HepG2 (cell line): ENCODE data around the gene AMPD2. TPM values are rescaled to one million over a fixed set of nuclear protein-coding genes. Genes with fewer than 3 reads are reported as not detected.

Experiments
- ATF6 ChIP-seq: sonication (generic); formaldehyde crosslinking; conservative IDR thresholded peaks from 2 replicates; pipeline ENCODE4 v1.4.0; 2020; ENCODE audit warnings: missing genetic modification reagents
- BHLHE40 ChIP-seq: IDR thresholded peaks from 2 replicates; pipeline ENCODE4 v1.6.1; 2011; ENCODE audit warnings: low read length, improper control_type of control experiment
- CSRNP2 ChIP-seq: sonication (generic); formaldehyde crosslinking; conservative IDR thresholded peaks from 2 replicates; pipeline ENCODE4 v1.8.0; 2022; ENCODE audit warnings: low read depth, missing genetic modification reagents
- EP300 ChIP-seq, 3 experiments: sonication (generic) in 1 of 3; formaldehyde crosslinking in 1 of 3; IDR thresholded peaks; 2 replicates each; pipeline versions ENCODE4 v1.5.1 to v1.6.1; 2011 to 2020; ENCODE audit warnings: low read depth in 2 of 3, low read length in 2 of 3, borderline replicate concordance in 1 of 3, improper control_type of control experiment in 1 of 3, mild to moderate bottlenecking in 1 of 3, missing genetic modification reagents in 1 of 3, moderate library complexity in 1 of 3
- FOXM1 ChIP-seq: sonication (generic); formaldehyde crosslinking; IDR thresholded peaks from 2 replicates; pipeline ENCODE4 v1.5.0; 2020; ENCODE audit warnings: missing genetic modification reagents
- HHEX ChIP-seq: IDR thresholded peaks from 2 replicates; pipeline ENCODE4 v1.6.1; 2016; ENCODE audit warnings: control low read depth
- HNF4G ChIP-seq, 2 experiments: sonication (generic) in 1 of 2; formaldehyde crosslinking in 1 of 2; IDR thresholded peaks; 2 replicates each; pipeline versions ENCODE4 v1.4.0 to v1.6.1; 2011 to 2020; ENCODE audit warnings: borderline replicate concordance in 2 of 2, low read depth in 2 of 2, mild to moderate bottlenecking in 2 of 2, low read length in 1 of 2, missing genetic modification reagents in 1 of 2, moderate library complexity in 1 of 2
- KDM5A ChIP-seq: fragments of 200-600 bp; sonication (generic); IDR thresholded peaks from 2 replicates; pipeline ENCODE4 v1.7.0; 2018; ENCODE audit warnings: antibody characterized with exemption, mild to moderate bottlenecking, low read length, borderline replicate concordance
- LCORL ChIP-seq, 2 experiments: fragments of 450-650 bp in 1 of 2; sonication (generic) in 1 of 2; formaldehyde crosslinking in 1 of 2; IDR thresholded peaks; 2 replicates each; pipeline versions ENCODE4 v1.5.0 to v1.6.1; 2017 to 2020; ENCODE audit warnings: antibody characterized with exemption in 1 of 2, missing genetic modification reagents in 1 of 2
- MLLT10 ChIP-seq: sonication (generic); formaldehyde crosslinking; IDR thresholded peaks from 2 replicates; pipeline ENCODE4 v1.4.0; 2020; ENCODE audit warnings: missing genetic modification reagents
- RAD51 ChIP-seq: fragments of 450-650 bp; IDR thresholded peaks from 2 replicates; pipeline ENCODE4 v1.6.1; 2016; ENCODE audit warnings: borderline replicate concordance
- SALL2 ChIP-seq: sonication (generic); formaldehyde crosslinking; IDR thresholded peaks from 2 replicates; pipeline ENCODE4 v1.8.1; 2023; ENCODE audit warnings: mild to moderate bottlenecking, missing genetic modification reagents, inconsistent platforms
- SIX1 ChIP-seq: sonication (generic); formaldehyde crosslinking; IDR thresholded peaks from 2 replicates; pipeline ENCODE4 v1.4.0; 2020; ENCODE audit warnings: missing genetic modification reagents, borderline replicate concordance
- SNAI1 ChIP-seq: sonication (generic); formaldehyde crosslinking; IDR thresholded peaks from 2 replicates; pipeline ENCODE4 v1.5.0; 2020; ENCODE audit warnings: mild to moderate bottlenecking, missing genetic modification reagents, borderline replicate concordance
- SRF ChIP-seq: IDR thresholded peaks from 2 replicates; pipeline ENCODE4 v1.6.1; 2011; ENCODE audit warnings: mild to moderate bottlenecking, low read depth, low read length, moderate library complexity
- ZBTB20 ChIP-seq: sonication (generic); formaldehyde crosslinking; IDR thresholded peaks from 2 replicates; pipeline ENCODE4 v1.8.1; 2023; ENCODE audit warnings: missing genetic modification reagents, low read depth, mild to moderate bottlenecking, borderline replicate concordance
- ZKSCAN8 ChIP-seq: IDR thresholded peaks from 2 replicates; pipeline ENCODE4 v1.6.1; 2016; ENCODE audit warnings: borderline replicate concordance, missing genetic modification reagents, missing compliant biosample characterization
- ZNF256 ChIP-seq: sonication (generic); formaldehyde crosslinking; conservative IDR thresholded peaks from 2 replicates; pipeline ENCODE4 v1.4.0; 2020; ENCODE audit warnings: missing genetic modification reagents
- ZNF619 ChIP-seq: sonication (generic); formaldehyde crosslinking; IDR thresholded peaks from 2 replicates; pipeline ENCODE4 v1.4.0; 2020; ENCODE audit warnings: mild to moderate bottlenecking, missing genetic modification reagents
- ZNF879 ChIP-seq: sonication (generic); formaldehyde crosslinking; IDR thresholded peaks from 2 replicates; pipeline ENCODE4 v1.8.1; 2023; ENCODE audit warnings: missing genetic modification reagents
- polyA plus RNA-seq, 8 experiments: library from polyadenylated mRNA; depleted of rRNA in 3 of 8; stranded (reverse) in 7 of 8; unstranded in 1 of 8; fragments of >200 nt; fragmentation: Illumina TruSeq in 4 of 8; extraction: Trizol in 4 of 8; gene quantifications; 2 replicates each; pipeline versions ENCODE4 v1.2.1 to v1.2.3, GENCODE V29; 2011 to 2016; ENCODE audit warnings: low read depth in 4 of 8, missing spikeins in 1 of 8, mixed read lengths in 1 of 8; ENCODE audit not compliant: insufficient read depth in 1 of 8
- total RNA-seq, 5 experiments: library from RNA; depleted of rRNA; stranded (reverse); fragments of >200 nt; fragmentation: Illumina TruSeq; extraction: Trizol; gene quantifications; 2 replicates each; pipeline ENCODE4 v1.2.3, GENCODE V29; 2016; ENCODE audit warnings: low read depth in 1 of 5
- TF ChIP-seq, protein P1 (sequence below): sonication (generic); formaldehyde crosslinking; IDR thresholded peaks from 2 replicates; pipeline ENCODE4 v1.4.0; 2020; ENCODE audit warnings: low read depth, missing genetic modification reagents

Gene AMPD2
- total and polyA plus RNA-seq, 2 of the 13 experiments (the other 11 are each of a cell fraction or from before 2014, with no cell fraction given) = 62.3 to 82.0 TPM

- TF ChIP-seq HHEX (CRISPR knock-in tag) (no peak), HNF4G (IDR thresholded peaks at IDR 0.05; ENCODE audit: borderline replicate concordance, low read depth, low read length) (peak; percentile 11; the same call in 1 of the 2 replicates), HNF4G (CRISPR knock-in tag; IDR thresholded peaks at IDR 0.05; ENCODE audit: borderline replicate concordance, low read depth) (no peak), MLLT10 (CRISPR knock-in tag) (no peak), SIX1 (CRISPR knock-in tag) (no peak), SNAI1 (CRISPR knock-in tag) (no peak), RAD51 (no peak), KDM5A (no peak), ZNF619 (CRISPR knock-in tag) (no peak), LCORL (IDR thresholded peaks at IDR 0.05) (no peak), LCORL (CRISPR knock-in tag; IDR thresholded peaks at IDR 0.05) (peak; percentile 78), FOXM1 (no peak), CSRNP2 (CRISPR knock-in tag) (no peak), BHLHE40 (no peak), ATF6 (no peak), SRF (no peak), SALL2 (no peak), ZKSCAN8 (no peak), ZNF256 (CRISPR knock-in tag) (no peak), ZNF879 (CRISPR knock-in tag) (no peak), ZBTB20 (CRISPR knock-in tag) (no peak), EP300 (IDR thresholded peaks at IDR 0.05; ENCODE audit: low read depth in 2 of 2, low read length in 2 of 2) (0 out of 4 replicates have a peak, but pooled peaks of 1 of the 2 experiments have one; percentile 5), EP300 (CRISPR knock-in tag; IDR thresholded peaks at IDR 0.05; ENCODE audit: borderline replicate concordance) (no peak)
- TF ChIP-seq, protein P1, sequence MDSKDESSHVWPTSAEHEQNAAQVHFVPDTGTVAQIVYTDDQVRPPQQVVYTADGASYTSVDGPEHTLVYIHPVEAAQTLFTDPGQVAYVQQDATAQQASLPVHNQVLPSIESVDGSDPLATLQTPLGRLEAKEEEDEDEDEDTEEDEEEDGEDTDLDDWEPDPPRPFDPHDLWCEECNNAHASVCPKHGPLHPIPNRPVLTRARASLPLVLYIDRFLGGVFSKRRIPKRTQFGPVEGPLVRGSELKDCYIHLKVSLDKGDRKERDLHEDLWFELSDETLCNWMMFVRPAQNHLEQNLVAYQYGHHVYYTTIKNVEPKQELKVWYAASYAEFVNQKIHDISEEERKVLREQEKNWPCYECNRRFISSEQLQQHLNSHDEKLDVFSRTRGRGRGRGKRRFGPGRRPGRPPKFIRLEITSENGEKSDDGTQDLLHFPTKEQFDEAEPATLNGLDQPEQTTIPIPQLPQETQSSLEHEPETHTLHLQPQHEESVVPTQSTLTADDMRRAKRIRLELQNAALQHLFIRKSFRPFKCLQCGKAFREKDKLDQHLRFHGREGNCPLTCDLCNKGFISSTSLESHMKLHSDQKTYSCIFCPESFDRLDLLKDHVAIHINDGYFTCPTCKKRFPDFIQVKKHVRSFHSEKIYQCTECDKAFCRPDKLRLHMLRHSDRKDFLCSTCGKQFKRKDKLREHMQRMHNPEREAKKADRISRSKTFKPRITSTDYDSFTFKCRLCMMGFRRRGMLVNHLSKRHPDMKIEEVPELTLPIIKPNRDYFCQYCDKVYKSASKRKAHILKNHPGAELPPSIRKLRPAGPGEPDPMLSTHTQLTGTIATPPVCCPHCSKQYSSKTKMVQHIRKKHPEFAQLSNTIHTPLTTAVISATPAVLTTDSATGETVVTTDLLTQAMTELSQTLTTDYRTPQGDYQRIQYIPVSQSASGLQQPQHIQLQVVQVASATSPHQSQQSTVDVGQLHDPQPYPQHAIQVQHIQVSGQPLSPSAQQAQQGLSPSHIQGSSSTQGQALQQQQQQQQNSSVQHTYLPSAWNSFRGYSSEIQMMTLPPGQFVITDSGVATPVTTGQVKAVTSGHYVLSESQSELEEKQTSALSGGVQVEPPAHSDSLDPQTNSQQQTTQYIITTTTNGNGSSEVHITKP = no peak
These were observed 24.0 kb downstream of the AMPD2 start (continued) for GRCh38 chr1:109643385-109644230.
